ENCODE measurements around the gene OLFM1.
"Not testable (repeated sequence)": the region's sequence is repeated elsewhere in the genome, so short reads cannot be mapped to it uniquely, and the experiment has no call there.

The OLFM1 gene

GRCh38 chr9:135061441-135061840, 26.0 kb upstream of the OLFM1 start:
- DNase-seq, result no peak

- no peak for DNase-seq
These were observed 25.2 kb upstream of the OLFM1 start for GRCh38 chr9:135062254-135062653.

- DNase-seq, result not testable (repeated sequence)
These were observed 24.0 kb upstream of the OLFM1 start for GRCh38 chr9:135063466-135063865.

GRCh38 chr9:135063888-135064287, 23.6 kb upstream of the OLFM1 start:
- DNase-seq, result not testable (repeated sequence)

- DNase-seq, result no peak
These were observed 22.3 kb upstream of the OLFM1 start for GRCh38 chr9:135065151-135065550.

GRCh38 chr9:135065804-135066203, 21.7 kb upstream of the OLFM1 start:
- no peak for DNase-seq

DNA sequence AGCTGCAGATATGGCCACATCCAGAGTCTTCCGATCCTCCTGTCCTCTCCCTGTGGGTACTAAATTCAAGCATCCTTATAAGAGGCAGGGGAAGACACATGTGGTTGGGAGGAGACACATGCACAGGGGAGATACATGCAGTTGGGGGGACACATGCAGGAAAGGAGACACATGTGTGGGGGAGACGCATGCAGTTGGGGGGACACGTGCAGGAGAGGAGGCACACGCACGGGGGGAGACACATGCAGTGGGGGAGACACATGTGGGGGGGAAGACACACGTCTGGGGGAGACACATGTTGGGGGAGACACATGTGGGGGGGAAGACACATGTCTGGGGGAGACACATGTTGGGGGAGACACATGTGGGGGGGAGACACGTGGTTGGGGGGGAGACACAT, 21.2 kb upstream of the OLFM1 start:
- DNase-seq, result no peak

DNA sequence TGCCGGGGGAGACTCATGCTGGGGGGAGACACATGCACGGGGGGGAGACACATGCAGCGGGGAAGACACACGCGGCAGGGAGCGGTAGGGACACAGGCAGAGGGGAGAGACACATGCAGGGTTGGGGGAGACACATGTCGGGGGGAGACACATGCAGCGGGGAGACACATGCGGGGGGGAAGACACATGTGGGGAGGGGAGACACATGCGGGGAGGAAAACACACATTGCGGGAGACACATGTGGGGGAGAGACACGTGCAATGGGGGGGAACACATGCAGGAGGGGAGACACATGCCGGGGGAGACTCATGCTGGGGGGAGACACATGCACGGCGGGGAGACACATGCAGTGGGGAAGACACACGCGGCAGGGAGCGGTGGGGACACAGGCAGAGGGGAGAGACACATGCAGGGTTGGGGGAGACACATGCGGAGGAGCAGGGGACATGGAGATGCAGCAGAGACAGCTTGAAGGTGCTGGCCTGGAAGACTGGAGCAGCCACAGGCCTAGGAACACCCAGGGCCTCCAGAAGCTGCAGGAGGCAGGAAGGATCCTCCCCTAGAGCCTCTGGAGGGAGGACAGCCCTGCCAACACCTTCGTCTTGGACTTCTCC, 20.3 kb upstream of the OLFM1 start:
- no peak for DNase-seq

DNA sequence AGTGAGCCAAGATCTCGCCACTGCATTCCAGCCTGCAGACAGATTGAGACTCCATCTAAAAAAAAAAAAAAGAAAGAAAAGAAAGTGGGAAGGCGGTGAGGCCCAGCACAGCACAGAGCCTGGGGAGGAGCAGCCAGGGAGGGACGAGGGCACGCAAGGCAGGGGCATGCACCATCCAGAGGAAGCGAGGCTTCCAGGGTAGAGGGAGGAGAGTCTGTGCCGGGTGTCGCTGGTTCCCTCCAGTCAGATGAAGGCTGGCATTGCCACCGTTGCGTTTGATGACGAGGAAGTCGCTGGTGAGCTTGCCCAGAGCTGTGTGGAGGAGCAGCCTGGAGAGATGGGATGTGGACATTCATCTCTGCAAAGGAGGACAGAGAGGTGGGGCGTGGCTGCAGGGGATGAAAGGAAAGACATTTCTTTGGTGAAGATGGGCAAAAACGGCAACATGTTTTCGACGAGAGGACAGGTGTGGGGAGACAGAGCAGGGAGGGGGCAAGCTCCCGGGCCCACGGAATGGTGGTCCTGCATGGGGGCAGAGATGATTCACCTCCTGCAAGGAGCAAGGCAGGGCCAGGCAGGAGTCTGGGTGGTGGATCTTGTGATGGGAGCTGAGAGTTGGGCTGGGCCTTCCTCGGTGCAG, 18.6 kb upstream of the OLFM1 start:
- DNase-seq, result no peak

DNA sequence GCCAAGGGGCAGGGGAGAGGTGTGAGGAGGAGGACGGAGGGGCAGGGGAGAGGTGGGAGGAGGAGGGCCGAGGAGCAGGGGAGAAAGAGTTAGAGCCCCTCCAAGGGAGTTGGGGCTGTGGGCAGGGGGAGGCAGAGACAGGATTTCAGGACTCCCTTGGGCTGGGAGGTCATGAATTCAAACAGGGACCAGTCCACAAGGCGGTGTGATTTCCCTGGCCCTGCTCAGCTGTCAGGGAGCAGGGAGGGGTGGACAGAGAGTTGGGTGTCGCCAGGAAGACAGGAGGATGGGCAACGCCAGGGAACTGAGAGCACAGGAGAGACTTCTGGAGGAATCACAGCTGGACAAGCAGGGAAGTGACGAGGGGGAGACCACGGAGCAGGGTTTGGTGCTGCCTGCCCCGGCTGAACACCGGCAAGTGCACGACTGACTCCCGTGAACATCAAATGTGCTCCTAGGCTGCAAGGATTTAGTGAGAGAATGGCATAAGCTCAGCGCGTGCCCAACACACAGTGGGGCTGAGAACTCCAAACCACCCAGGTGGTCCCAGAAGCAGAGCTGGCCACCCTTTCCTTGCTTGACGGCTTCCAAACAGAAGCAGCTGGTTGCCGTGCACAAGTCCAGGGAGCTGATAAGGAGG, 17.8 kb upstream of the OLFM1 start:
- DNase-seq, result no peak

DNA sequence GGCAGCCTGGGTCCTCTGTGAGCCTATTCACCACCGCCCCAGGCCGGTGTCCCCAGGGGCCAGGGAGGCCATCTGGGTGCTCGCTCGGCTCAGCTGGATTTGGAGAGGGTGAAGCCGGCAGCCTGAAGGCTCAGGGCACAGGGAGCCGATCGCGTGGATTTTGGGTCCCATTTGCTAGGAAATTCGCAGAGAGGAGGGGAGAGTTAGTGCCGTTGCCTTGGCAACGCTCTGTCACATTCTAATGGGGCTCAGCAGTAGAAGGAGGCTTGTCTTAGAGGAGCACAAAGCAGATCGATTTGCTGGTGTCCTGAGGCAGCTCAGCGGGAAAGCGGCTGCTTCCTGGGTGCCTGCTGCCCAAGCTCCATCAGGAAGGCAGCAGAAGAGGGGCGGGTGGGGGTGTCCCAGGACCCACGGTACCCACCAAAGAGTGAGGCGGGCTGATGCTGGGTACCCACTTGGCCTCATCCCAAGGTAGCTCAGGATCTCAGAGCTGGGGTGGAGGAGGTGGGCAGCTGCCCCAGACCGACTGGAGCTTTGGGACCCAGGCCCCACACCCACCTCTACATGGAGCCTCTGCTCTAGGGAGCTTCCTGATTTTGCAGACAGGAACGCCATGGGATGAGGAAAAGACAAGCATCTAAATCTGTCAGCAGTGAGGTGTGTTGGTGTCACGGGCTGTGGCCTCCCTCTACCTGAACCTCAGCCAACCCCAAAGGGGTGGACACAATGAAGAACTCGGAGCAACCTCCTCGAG, 17.1 kb upstream of the OLFM1 start:
- DNase-seq, result no peak

DNA sequence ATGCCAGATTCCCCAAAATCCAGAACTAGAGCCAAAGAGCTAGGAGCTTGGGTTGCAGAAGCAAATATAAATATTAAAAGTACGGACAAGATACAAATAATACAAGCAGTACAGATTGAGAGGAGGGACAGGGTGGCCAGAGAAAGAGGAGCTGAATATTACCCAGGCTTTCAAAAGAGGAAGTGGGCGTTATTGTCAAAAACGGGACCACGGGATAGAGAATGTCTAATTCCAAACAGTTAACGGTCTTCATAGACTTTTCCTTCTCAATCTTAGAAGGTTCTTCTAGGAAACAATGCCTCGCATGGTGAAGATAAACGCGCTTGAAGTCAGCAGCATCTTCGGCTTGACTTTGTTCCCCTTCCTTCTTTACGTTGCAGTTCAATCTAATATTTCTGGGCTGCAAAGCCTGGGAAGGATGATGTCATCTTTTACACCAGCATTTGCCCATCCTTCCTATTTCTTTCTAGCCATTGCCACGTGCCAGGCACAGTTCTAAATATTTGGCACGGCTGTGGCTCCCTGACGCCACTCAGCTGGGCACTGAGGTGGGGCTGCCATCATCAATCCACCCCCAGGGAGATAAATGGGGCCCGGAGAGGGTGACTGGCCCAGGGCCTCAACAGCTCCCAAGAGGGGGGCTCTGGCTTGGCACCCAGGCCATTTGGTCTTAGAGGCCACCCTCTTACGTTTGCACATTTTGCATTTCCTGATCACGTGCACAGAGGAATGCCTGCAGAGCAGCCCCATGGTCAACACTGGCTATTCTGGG, 16.3 kb upstream of the OLFM1 start:
- DNase-seq, result no peak

DNA sequence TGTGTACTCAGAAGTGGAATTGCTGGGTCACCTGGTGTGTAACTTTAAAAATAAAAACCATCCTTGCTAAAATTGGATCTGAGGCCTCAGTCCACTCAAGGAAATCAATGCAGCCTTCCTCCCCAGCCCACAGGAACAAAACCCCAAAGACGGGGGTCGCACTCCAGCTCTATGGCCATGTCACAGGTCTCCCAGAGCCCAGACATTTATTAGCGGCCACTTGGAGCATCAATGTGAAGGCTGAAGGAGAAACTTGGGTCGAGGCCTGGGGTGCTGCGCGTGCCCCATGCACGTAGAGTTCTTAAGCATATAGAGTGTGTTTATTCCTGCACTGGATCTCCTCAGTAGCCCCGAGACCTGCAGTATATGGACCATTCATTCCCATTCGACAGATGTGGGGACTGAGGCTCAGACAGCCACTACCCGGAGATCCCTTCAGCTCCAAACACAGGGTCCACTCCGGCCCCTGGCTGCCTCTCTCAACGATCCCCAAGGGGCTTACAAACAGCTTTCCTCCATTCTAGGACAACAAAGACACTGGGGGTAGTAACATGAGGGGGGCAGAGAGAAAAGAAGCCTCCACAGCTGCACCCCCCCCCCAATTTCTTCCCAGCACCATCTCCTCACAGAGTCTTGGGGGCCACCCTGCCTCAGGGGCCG, 14.3 kb upstream of the OLFM1 start:
- no peak for DNase-seq

DNA sequence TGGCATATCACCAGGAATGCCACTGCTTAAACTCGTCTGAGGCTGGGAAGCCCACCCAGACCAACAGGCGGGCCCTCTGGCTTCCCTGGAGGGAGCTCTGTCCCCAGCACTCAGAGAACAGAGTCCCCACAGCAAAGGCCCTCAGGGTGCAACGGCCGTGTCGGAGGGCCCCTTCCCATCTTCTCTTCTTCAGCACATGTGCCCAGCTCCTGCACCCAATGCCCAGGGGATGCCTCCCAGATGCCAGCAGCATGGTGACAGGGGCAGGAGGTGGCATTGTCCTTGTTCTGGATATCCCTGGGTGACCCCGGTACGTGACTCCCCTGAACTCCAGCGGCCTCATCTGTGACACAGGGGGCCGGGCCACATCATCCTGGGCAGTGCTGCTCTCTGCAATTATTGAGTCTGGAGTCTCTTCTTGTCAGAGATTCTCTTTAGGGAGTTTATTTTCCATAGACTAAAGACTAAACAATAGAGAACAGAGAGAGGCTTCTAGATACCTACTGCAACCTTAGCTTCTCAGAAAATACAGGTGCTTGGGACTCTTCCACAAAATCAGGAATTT, 13.6 kb upstream of the OLFM1 start:
- DNase-seq, result no peak

DNA sequence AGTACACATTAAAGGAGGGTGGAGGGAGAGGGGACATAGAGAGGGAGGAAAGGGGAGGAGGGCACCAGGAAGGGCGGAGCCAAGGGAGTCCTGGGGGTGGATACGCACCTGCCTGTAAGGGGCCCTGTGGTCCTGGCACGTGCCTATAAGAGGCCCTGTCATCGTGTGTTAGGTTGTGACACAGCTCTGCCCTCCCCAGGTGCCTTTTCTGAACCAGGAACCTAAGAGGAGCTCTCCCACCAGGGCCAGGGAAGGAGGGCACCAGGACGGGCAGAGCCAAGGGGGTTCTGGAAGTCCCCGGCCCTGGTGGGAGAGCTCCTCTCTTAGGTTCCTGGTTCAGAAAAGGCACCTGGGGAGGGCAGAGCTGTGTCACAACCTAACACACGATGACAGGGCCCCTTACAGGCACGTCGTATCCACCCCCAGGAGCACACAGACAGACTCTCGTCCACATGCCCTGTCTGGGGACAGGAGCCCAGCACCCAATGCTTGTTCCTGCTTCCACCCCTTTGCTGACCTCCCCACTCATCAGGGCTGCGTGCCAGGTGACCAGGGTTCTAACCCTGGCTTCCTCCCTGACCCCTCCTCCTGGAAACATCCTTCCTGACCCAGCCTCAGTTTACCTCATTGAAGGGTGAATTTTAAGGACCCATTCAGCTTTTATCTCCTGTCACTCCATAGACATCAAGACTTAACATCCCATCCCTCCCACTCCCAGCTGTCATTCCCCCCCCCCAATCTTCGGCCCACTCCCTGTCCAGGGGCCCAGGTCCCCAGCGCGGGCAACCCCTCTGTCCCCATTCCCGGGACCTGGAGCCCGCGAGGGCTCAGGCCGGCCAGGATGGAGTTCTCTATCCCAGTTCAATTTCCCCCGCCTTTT, 12.9 kb upstream of the OLFM1 start:
- no peak for DNase-seq

GRCh38 chr9:135075234-135076142, 12.0 kb upstream of the OLFM1 start:
- DNase-seq, result no peak

GRCh38 chr9:135076143-135076875, 11.2 kb upstream of the OLFM1 start:
- no peak for DNase-seq

DNA sequence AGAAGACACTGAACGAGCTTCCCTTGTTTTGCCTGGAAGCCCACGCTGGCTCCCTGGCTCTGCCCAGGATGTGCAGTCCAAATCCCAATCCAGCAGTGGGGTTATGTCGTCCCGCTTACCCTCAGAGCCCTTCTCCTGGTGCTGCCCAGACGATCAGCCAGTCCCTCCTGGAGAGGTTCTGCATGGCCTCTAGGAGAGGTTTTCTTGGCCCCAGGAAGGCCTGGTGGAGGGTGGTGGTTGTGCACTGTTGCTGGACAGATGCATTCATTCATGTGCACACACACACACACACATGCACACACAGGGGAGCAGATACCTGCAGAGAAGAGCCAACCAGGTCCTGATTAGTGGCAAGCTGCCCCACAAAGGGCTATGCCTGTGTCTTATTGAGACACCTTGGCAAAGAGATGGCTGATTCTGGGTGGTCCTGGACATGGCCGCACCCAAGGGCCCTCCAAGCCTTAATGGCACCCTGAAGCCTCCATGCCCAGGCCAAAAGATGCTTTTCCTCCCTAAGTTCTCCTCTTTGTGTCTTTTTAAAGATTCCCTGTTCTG, 10.5 kb upstream of the OLFM1 start:
- DNase-seq, result no peak
